Measurements from ENCODE around the gene IQGAP1.
A peak's percentile ranks its signal among the peaks of the same experiment; 100 is the strongest.
"Not testable (repeated sequence)": the region's sequence is repeated elsewhere in the genome, so short reads cannot be mapped to it uniquely, and the experiment has no call there.

The IQGAP1 gene

GRCh38 chr15:90367576-90367975 is 20.5 kb upstream of the IQGAP1 start:
- DNase-seq = no peak

GRCh38 chr15:90375071-90375470 is 13.0 kb upstream of the IQGAP1 start:
- DNase-seq = no peak

GRCh38 chr15:90376789-90377188 is 11.3 kb upstream of the IQGAP1 start:
- DNase-seq = no peak

- no peak for DNase-seq
Measured at GRCh38 chr15:90379263-90379662, 8.8 kb upstream of the IQGAP1 start.

GRCh38 chr15:90381515-90381914 is 6.5 kb upstream of the IQGAP1 start:
- DNase-seq = no peak

GRCh38 chr15:90382320-90382719 is 5.7 kb upstream of the IQGAP1 start:
- no peak for DNase-seq

- DNase-seq = peak; percentile 29
Measured at GRCh38 chr15:90386221-90386620, 1.8 kb upstream of the IQGAP1 start.

GRCh38 chr15:90388462-90389380 is 679 bp downstream of the IQGAP1 start:
- DNase-seq = no peak

GRCh38 chr15:90389513-90389912 is 1.5 kb downstream of the IQGAP1 start:
- DNase-seq = no peak

- no peak for DNase-seq
Measured at GRCh38 chr15:90393040-90393439, 5.0 kb downstream of the IQGAP1 start.

- no peak for DNase-seq
Measured at GRCh38 chr15:90394074-90394473, 6.0 kb downstream of the IQGAP1 start.

- DNase-seq = no peak
Measured at GRCh38 chr15:90394748-90395442, 6.9 kb downstream of the IQGAP1 start.

- DNase-seq = no peak
Measured at GRCh38 chr15:90396321-90396720, 8.3 kb downstream of the IQGAP1 start.

- no peak for DNase-seq
Measured at GRCh38 chr15:90400005-90400758, 12.1 kb downstream of the IQGAP1 start.

GRCh38 chr15:90400759-90401314 is 12.8 kb downstream of the IQGAP1 start:
- peak; percentile 70 for DNase-seq

GRCh38 chr15:90401495-90401894 is 13.5 kb downstream of the IQGAP1 start:
- no peak for DNase-seq

- peak; percentile 2 for DNase-seq
Measured at GRCh38 chr15:90402223-90402622, 14.2 kb downstream of the IQGAP1 start.

GRCh38 chr15:90402767-90403166 is 14.7 kb downstream of the IQGAP1 start:
- DNase-seq = no peak

GRCh38 chr15:90405055-90405607 is 17.1 kb downstream of the IQGAP1 start:
- DNase-seq = no peak

- no peak for DNase-seq
Measured at GRCh38 chr15:90407336-90407735, 19.3 kb downstream of the IQGAP1 start.

- DNase-seq = no peak
Measured at GRCh38 chr15:90407871-90408317, 19.9 kb downstream of the IQGAP1 start.

GRCh38 chr15:90408657-90409056 is 20.6 kb downstream of the IQGAP1 start:
- no peak for DNase-seq

GRCh38 chr15:90409587-90409986 is 21.5 kb downstream of the IQGAP1 start:
- not testable (repeated sequence) for DNase-seq

Measured in DMS79 treated with DMSO at 0.1 percent for 48 hours (cell line).